ENCODE measurements around the gene RPS6KB1.
"Not testable (repeated sequence)": the region's sequence is repeated elsewhere in the genome, so short reads cannot be mapped to it uniquely, and the experiment has no call there.

RPS6KB1 gene

GRCh38 chr17:59920637-59921036 lies 27.7 kb downstream of the RPS6KB1 start:
- not testable (repeated sequence) for DNase-seq
- in situ Hi-C loops (cut with MboI; ENCODE audit: low pct_unique_long_range_greater_than_20kb, low sequenced_read_pairs), result loop anchor here (25.0 kb wide), 1 partner anchor 142 kb away; no protein-coding TSS in a partner anchor

GRCh38 chr17:59930121-59930520 lies 37.2 kb downstream of the RPS6KB1 start:
- DNase-seq; in situ Hi-C loops (cut with MboI; ENCODE audit: low pct_unique_long_range_greater_than_20kb, low sequenced_read_pairs): not testable (repeated sequence)

- DNase-seq; in situ Hi-C loops (cut with MboI; ENCODE audit: low pct_unique_long_range_greater_than_20kb, low sequenced_read_pairs): not testable (repeated sequence)
Measured at GRCh38 chr17:59930768-59931167, 37.8 kb downstream of the RPS6KB1 start.

DNA sequence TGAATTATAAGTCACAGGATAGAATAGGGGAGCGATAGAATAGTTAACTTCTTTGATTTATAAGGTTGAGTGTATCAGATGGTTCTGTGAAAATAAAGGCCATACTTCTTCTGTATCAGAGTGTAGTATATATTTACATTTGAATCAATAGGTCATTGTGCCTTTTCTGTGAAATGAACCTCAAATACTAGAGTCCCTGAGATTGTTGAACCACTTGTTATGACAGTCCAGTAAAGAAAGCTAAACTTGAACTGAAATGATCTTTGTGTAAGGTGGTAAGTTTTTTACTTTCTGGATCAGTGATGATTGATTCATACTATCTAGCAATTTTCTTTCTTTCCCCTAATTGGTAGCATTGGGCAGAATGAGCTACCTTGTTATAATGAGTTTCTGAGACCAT lies 40.4 kb downstream of the RPS6KB1 start:
- DNase-seq; in situ Hi-C loops (cut with MboI; ENCODE audit: low pct_unique_long_range_greater_than_20kb, low sequenced_read_pairs): not testable (repeated sequence)

DNA sequence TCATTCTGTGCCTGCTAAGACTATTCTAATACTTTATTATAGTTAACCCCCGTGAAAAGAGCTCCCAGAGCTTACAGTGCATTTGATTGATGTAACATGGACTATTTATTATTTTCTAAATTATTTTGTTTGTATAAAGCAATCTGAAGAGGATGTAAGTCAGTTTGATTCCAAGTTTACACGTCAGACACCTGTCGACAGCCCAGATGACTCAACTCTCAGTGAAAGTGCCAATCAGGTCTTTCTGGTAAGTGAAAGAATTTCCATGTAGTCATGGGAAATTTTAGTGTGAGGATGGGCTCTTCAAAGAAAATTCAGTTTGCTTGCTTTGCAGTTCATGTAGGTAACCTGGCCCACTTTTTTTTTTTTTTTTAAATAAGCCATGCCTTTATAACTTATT lies 47.8 kb downstream of the RPS6KB1 start:
- DNase-seq; in situ Hi-C loops (cut with MboI; ENCODE audit: low pct_unique_long_range_greater_than_20kb, low sequenced_read_pairs): not testable (repeated sequence)

DNA sequence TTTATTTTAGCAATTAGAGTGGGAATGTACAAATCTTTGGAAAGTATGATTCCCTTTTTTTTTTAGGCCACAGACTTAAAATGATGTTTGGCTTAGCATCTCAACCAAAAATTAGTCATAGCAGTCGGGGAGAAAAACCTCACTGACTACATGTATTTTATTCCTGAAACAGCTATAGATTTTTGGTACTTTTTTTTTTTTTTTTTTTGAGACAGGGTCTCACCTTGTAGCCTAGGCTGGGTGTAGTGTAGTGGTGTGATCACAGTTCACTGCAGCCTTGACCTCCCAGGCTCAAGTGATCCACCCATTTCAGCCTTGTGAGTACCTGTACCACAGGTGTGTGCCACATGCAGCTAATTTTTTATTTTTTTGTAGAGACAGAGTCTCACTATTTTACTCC lies 48.2 kb downstream of the RPS6KB1 start:
- in situ Hi-C loops (cut with MboI; ENCODE audit: low pct_unique_long_range_greater_than_20kb, low sequenced_read_pairs), result no loop called here
- no peak for DNase-seq

DNA sequence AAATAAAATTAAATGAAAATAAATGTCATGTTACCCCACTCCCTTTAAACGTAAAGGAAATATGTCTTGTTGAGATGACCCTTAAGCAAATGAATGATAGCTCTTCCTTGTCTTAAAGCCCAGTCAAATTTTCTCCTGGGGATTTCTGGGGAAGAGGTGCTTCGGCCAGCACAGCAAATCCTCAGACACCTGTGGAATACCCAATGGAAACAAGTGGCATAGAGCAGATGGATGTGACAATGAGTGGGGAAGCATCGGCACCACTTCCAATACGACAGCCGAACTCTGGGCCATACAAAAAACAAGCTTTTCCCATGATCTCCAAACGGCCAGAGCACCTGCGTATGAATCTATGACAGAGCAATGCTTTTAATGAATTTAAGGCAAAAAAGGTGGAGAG lies 53.5 kb downstream of the RPS6KB1 start:
- DNase-seq; in situ Hi-C loops (cut with MboI; ENCODE audit: low pct_unique_long_range_greater_than_20kb, low sequenced_read_pairs): not testable (repeated sequence)

DNA sequence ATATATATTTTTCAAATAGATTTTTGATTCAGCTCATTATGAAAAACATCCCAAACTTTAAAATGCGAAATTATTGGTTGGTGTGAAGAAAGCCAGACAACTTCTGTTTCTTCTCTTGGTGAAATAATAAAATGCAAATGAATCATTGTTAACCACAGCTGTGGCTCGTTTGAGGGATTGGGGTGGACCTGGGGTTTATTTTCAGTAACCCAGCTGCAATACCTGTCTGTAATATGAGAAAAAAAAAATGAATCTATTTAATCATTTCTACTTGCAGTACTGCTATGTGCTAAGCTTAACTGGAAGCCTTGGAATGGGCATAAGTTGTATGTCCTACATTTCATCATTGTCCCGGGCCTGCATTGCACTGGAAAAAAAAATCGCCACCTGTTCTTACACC lies 54.4 kb downstream of the RPS6KB1 start:
- in situ Hi-C loops (cut with MboI; ENCODE audit: low pct_unique_long_range_greater_than_20kb, low sequenced_read_pairs); DNase-seq: not testable (repeated sequence)

DNA sequence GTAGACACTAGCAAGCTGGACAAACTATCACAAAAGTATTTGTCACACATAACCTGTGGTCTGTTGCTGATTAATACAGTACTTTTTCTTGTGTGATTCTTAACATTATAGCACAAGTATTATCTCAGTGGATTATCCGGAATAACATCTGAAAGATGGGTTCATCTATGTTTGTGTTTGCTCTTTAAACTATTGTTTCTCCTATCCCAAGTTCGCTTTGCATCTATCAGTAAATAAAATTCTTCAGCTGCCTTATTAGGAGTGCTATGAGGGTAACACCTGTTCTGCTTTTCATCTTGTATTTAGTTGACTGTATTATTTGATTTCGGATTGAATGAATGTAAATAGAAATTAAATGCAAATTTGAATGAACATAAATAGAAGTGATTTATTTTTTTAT lies 57.1 kb downstream of the RPS6KB1 start:
- no peak for DNase-seq
- in situ Hi-C loops (cut with MboI; ENCODE audit: low pct_unique_long_range_greater_than_20kb, low sequenced_read_pairs), result no loop called here

DNA sequence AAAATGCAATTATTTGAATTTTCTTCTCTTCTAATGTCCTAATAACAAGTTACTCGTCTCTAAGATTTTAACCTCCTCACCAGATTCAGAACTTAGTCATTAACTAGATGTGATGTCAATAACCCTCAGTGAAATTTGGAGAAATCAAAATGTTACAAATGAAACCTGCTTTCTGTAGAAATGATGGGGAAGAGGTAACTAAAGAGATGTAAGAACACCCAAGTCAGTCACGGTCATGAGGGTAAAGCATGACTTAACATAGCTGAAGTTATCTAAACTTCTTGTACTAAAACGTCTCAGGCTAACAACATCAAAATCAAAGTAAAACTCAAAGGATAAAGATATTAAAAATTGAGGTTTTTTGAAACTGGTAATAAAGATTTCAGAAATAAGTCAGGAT lies 61.9 kb downstream of the RPS6KB1 start:
- in situ Hi-C loops (cut with MboI; ENCODE audit: low pct_unique_long_range_greater_than_20kb, low sequenced_read_pairs), result no loop called here
- no peak for DNase-seq

DNA sequence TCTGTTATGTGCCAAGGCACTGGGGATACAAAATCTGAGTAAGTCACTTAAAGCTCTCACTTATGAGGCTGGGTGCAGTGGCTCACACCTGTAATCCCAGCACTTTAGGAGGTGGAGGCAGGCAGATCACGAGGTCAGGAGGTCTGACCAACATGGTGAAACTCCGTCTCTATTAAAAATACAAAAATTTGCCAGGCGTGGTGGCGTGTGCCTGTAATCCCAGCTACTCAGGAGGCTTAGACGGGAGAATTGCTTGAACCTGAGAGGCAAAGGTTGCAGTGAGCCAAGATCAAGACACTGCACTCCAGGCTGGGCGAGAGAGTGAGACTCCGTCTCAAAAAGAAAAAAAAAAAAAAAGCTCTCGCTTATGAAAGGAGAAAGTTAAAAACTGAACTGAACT lies 66.7 kb downstream of the RPS6KB1 start:
- in situ Hi-C loops (cut with MboI; ENCODE audit: low pct_unique_long_range_greater_than_20kb, low sequenced_read_pairs); DNase-seq: not testable (repeated sequence)

GRCh38 chr17:59962739-59963318 lies 69.9 kb downstream of the RPS6KB1 start:
- DNase-seq, result no peak
- in situ Hi-C loops (cut with MboI; ENCODE audit: low pct_unique_long_range_greater_than_20kb, low sequenced_read_pairs), result no loop called here

GRCh38 chr17:59963738-59964481 lies 71.0 kb downstream of the RPS6KB1 start:
- in situ Hi-C loops (cut with MboI; ENCODE audit: low pct_unique_long_range_greater_than_20kb, low sequenced_read_pairs), result no loop called here
- DNase-seq, result no peak

- DNase-seq, result peak; percentile 93
- in situ Hi-C loops (cut with MboI; ENCODE audit: low pct_unique_long_range_greater_than_20kb, low sequenced_read_pairs), result no loop called here
Measured at GRCh38 chr17:59964482-59965328, 71.8 kb downstream of the RPS6KB1 start, which contains the start of gene RNFT1. RNFT1 (minus strand) TSS chr17:59964740; CDS start chr17:59964663, 77 bp downstream.

- in situ Hi-C loops (cut with MboI; ENCODE audit: low pct_unique_long_range_greater_than_20kb, low sequenced_read_pairs); DNase-seq: not testable (repeated sequence)
Measured at GRCh38 chr17:59971771-59972170, 78.8 kb downstream of the RPS6KB1 start.

DNA sequence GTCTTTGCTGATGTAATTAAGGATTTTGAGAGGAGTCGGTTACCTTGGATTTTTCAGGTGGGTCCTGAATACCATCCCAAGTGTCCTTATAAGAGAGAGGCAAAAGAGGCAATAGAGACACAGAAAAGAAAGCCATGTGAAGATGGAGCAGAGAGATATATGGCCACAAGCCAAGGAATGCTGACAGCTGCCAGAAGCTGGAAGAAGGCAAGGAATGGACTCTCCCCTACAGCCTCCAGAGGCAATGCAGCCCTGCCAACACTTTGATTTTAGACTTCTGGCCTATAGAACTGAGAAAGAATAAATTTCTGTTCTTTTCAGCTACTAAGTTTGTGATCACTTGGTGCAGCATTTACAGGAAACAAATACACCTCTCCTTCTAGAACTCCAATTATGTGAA lies 79.9 kb downstream of the RPS6KB1 start:
- DNase-seq, result no peak
- in situ Hi-C loops (cut with MboI; ENCODE audit: low pct_unique_long_range_greater_than_20kb, low sequenced_read_pairs), result no loop called here

DNA sequence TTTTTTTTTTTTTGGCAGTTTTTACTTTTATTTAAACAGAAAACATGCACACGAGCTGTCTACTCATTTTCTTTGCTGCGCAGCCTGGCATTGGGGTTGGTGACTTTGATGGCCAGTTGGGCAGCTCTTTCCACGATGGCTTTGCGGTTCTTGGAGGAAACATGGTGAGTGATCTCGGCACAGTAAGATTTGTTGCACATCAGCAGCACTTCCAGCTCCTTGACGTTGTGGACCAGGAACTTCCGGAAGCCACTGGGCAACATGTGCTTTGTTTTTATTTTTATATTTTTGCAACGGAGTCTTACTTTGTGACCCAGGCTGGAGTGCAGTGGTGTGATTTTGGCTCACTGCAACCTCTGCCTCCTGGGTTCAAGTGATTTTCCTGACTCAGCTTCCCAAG lies 80.6 kb downstream of the RPS6KB1 start:
- in situ Hi-C loops (cut with MboI; ENCODE audit: low pct_unique_long_range_greater_than_20kb, low sequenced_read_pairs); DNase-seq: not testable (repeated sequence)

GRCh38 chr17:59975166-59975565 lies 82.2 kb downstream of the RPS6KB1 start:
- DNase-seq; in situ Hi-C loops (cut with MboI; ENCODE audit: low pct_unique_long_range_greater_than_20kb, low sequenced_read_pairs): not testable (repeated sequence)

DNA sequence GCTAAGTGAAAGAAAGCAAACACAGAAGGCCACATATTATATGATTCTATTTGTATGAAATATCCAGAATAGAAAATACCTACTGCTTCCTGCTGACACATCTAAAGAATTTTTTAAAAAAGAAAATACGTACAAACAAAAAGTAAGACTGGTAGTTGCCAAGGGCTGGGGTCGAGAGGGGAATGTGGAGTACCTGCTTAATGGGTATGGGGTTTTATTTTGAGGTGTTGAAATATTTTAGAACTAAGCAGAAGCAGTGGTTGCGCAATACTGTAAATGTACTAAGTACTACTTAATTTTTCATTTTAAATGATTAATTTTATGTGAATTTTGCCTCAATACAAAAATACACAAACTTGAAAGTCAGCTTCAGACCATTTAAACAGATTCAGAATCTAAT lies 103.7 kb downstream of the RPS6KB1 start:
- DNase-seq; in situ Hi-C loops (cut with MboI; ENCODE audit: low pct_unique_long_range_greater_than_20kb, low sequenced_read_pairs): not testable (repeated sequence)
